ENCODE data around the gene MYOG. TPM values are rescaled to one million over a fixed set of nuclear protein-coding genes. Genes with fewer than 3 reads are reported as not detected.

Gene MYOG
- total and polyA plus RNA-seq, 11 donors = not detected

DNA sequence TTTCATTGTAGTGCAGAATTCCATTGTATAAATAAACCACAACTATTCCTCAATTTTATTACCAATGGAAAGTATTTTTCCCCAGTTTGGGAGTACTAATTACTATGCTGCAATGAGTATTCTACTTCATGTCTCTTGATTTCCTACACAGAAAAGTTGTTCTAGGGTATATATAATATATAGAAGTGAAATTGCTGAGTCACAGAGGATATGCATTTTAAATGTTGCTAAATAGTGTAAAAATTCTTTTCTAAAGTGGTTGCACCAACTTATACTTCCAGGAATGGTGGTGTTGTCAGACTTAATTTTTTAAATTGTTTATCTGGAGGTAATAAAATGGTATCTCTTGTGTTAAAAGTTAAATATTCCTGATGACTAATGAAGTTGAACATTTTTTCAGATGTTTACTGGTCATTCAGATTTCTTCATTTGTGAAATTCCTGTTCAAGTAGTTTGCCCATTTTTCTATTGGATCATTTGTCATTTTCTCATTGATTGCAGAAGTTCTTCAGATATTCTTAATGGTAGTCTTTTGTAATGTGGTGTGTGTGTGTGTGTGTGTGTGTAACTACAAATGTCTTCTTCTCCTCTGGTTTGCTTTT is 19.1 kb upstream of the MYOG start:
- peaks cover 0 to 6% (median 0%) of the 10 kb centered on the region in 12 donors for H3K4me1 ChIP-seq
- intact Hi-C loops (cut with DNase I) = no loop called here
- peaks cover 0 to 28% (median 0%) of the 10 kb centered on the region in 9 donors for H3K27me3 ChIP-seq
- TF ChIP-seq, protein P1, sequence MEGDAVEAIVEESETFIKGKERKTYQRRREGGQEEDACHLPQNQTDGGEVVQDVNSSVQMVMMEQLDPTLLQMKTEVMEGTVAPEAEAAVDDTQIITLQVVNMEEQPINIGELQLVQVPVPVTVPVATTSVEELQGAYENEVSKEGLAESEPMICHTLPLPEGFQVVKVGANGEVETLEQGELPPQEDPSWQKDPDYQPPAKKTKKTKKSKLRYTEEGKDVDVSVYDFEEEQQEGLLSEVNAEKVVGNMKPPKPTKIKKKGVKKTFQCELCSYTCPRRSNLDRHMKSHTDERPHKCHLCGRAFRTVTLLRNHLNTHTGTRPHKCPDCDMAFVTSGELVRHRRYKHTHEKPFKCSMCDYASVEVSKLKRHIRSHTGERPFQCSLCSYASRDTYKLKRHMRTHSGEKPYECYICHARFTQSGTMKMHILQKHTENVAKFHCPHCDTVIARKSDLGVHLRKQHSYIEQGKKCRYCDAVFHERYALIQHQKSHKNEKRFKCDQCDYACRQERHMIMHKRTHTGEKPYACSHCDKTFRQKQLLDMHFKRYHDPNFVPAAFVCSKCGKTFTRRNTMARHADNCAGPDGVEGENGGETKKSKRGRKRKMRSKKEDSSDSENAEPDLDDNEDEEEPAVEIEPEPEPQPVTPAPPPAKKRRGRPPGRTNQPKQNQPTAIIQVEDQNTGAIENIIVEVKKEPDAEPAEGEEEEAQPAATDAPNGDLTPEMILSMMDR (IDR thresholded peaks at IDR 0.05) = no peak
- TF ChIP-seq POLR2A (IDR thresholded peaks at IDR 0.05) = no peak
- H3K27ac ChIP-seq = no peak overlapping the region
- ATAC-seq (no peak), DNase-seq (no peak)
- H3K9me3 ChIP-seq = peaks cover 0 to 17% (median 0%) of the 10 kb centered on the region in 12 donors
- no peak overlapping the region for H3K4me3 ChIP-seq
- H3K36me3 ChIP-seq = no peaks in the 10 kb centered on the region

DNA sequence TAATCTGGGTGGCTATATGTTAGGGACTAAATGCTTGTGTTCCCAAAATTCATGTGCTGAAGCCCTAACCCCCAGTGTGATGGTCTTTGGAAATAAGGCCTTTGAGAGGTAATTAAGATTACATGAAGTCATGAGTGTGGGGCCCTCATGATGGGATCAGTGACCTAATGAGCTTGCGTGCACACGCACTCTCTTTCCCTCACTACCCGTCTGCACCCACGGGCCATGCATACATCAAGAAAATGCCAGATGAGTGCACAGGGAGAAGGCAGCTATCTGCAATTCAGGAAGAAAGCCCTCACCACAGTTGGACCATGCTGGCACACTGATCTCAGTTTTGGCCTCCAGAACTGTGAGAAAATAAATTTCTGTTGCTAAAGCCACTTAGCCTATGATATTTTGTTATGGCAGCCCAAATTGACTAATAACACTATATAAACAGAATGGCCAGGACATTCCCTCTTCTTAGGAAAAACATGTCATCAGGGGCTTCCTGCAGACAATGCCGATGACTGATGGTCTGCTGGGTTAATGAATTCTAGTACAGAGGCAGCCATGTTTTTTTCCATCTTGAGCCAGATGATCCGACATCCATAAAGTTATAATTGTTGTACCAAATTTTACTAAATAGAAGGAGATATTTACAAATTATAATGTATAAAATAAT is 18.1 kb upstream of the MYOG start:
- TF ChIP-seq, protein P1 (IDR thresholded peaks at IDR 0.05) = no peak
- no peak for TF ChIP-seq POLR2A (IDR thresholded peaks at IDR 0.05)
- no peak for ATAC-seq
- DNase-seq = no peak

DNA sequence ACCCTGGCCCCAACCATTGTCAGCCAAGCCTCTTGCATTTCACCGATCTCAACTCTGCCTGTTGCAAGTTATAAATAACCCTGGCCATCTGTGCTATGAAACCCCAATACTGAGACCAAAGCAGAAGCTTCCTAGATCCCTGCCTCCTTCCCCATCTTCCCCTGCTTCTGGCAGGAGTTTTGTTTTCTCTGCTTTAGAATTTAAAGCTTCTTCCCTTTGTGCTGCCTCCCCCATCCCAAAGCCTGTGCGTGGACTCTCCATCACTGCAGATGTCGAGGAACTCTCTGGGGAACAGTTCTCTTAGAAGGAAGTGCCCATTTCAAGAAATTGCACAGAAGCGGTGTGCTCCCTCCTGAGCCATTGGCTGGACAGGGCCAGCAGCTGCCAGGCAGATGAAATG is 17.4 kb upstream of the MYOG start:
- intact Hi-C loops (cut with DNase I) = no loop called here
- ATAC-seq = no peak
- H3K27ac ChIP-seq = no peak overlapping the region
- TF ChIP-seq POLR2A (IDR thresholded peaks at IDR 0.05) = no peak
- TF ChIP-seq, protein P1 (IDR thresholded peaks at IDR 0.05) = no peak
- WGBS, 4 donors = 28 to 52% (median 39%) methylated on average over 4 of the region's 4 CpGs
- H3K4me3 ChIP-seq = no peak overlapping the region
- H3K36me3 ChIP-seq = no peaks in the 10 kb centered on the region
- H3K9me3 ChIP-seq = peaks cover 0 to 17% (median 0%) of the 10 kb centered on the region in 12 donors
- H3K4me1 ChIP-seq = peaks cover 0 to 6% (median 0%) of the 10 kb centered on the region in 12 donors
- DNase-seq = no peak
- peaks cover 0 to 20% (median 0%) of the 10 kb centered on the region in 9 donors for H3K27me3 ChIP-seq

More for the DNA sequence above, 18.1 kb upstream of the MYOG start:
- intact Hi-C loops (cut with DNase I) = no loop called here
- peaks cover 0 to 25% (median 0%) of the 10 kb centered on the region in 9 donors for H3K27me3 ChIP-seq
- no peaks in the 10 kb centered on the region for H3K36me3 ChIP-seq
- H3K4me3 ChIP-seq = no peak overlapping the region
- H3K27ac ChIP-seq = no peak overlapping the region
- peaks cover 0 to 6% (median 0%) of the 10 kb centered on the region in 12 donors for H3K4me1 ChIP-seq
- H3K9me3 ChIP-seq = peaks cover 0 to 17% (median 0%) of the 10 kb centered on the region in 12 donors
- WGBS, 4 donors = 78 to 89% (median 83%) methylated on average over 6 of the region's 6 CpGs

DNA sequence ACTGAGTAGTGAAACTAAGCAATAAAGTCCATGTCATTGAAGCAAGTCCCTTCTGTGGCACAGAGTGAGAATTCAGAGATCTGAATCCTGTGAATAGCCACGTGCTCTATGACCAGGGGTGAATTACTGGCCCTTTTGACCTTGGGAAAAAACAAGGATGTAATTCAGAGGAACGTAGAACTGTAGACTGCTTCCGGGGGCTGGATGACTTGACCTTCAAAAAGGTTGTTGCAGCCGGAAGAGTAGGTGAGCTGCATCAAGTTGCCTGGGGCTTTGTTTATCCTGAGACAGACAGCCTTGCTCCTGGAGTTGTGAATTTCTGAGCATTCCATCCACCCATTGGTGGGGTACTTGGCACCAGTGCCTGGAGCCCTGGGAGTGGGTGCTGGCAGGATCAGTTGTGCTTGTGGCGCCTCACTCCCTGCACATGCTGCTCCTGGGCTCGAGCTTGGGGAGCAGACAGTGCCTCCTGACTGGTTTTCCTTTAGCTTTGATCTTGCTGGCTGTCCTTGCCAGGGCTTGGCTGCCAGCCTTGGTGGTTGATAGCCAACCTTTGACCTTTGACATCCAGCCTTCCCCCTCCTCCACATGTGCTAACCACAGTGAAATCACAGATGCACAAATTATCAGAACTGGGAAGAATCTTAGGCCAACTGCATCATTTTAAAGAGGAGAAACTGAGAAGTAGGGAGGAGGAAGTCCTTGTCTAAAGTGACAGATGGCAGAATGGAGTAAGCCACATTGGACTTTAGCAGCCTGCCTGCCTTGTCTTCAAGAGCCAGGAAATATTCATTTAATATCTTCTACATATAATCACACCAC is 16.2 kb upstream of the MYOG start:
- peaks cover 0 to 10% (median 0%) of the 10 kb centered on the region in 9 donors for H3K27me3 ChIP-seq
- DNase-seq = no peak
- TF ChIP-seq, protein P1 (IDR thresholded peaks at IDR 0.05) = no peak
- no peak for TF ChIP-seq POLR2A (IDR thresholded peaks at IDR 0.05)
- intact Hi-C loops (cut with DNase I) = loop anchor here in 1 of 10 donors (1.0 kb wide), 1 partner anchor 13 kb away; no protein-coding TSS in a partner anchor
- WGBS, 4 donors = 71 to 88% (median 80%) methylated on average over 6 of the region's 6 CpGs
- no peak overlapping the region for H3K27ac ChIP-seq
- H3K9me3 ChIP-seq = peaks cover 0 to 17% (median 0%) of the 10 kb centered on the region in 12 donors
- H3K36me3 ChIP-seq = no peaks in the 10 kb centered on the region
- H3K4me1 ChIP-seq = peaks cover 0 to 6% (median 0%) of the 10 kb centered on the region in 12 donors
- ATAC-seq = no peak
- no peak overlapping the region for H3K4me3 ChIP-seq

Data from heart left ventricle (tissue), 16 donors.